ENCODE data around the gene GOLGA6L9. TPM values are rescaled to one million over a fixed set of nuclear protein-coding genes. Genes with fewer than 3 reads are reported as not detected.
"Not testable (repeated sequence)": the region's sequence is repeated elsewhere in the genome, so short reads cannot be mapped to it uniquely, and the experiment has no call there.

The GOLGA6L9 gene
- total RNA-seq, 1 experiment from 2014 or later, result 3.9 TPM

- not testable (repeated sequence) for H3K27me3 Mint-ChIP-seq (ENCODE audit: low read depth); H4K8ac ChIP-seq (replicated peaks; ENCODE audit: insufficient read length, low read depth, low read length); H3K23me2 ChIP-seq (ENCODE audit: insufficient read length, low read depth, low read length, poor library complexity, severe bottlenecking); H3K79me2 ChIP-seq (ENCODE audit: insufficient read depth, low read length); H4K91ac ChIP-seq (ENCODE audit: insufficient read length, low read depth, low read length); H2BK20ac ChIP-seq (ENCODE audit: low read depth, low read length, poor library complexity, severe bottlenecking); H3K27ac ChIP-seq (ENCODE audit: insufficient read length, low read depth, low read length); H2AK5ac ChIP-seq (ENCODE audit: insufficient read length, low read length); H2BK12ac ChIP-seq (ENCODE audit: insufficient read length, low read depth, low read length); H2AFZ ChIP-seq (ENCODE audit: low read length); H3K4me2 ChIP-seq (ENCODE audit: insufficient read depth, insufficient read length, low read length); H2BK15ac ChIP-seq (ENCODE audit: low read depth, low read length); H3K4me3 Mint-ChIP-seq; H3K27ac Mint-ChIP-seq; H3K4me1 Mint-ChIP-seq; H3K56ac ChIP-seq (ENCODE audit: insufficient read length, low read depth, low read length); DNase-seq; H3K23ac ChIP-seq (ENCODE audit: insufficient read length, low read depth, low read length); H3K27me3 ChIP-seq (ENCODE audit: insufficient read depth, low read length); H3K9me3 ChIP-seq (ENCODE audit: control insufficient read depth, low read depth, low read length); H3K79me1 ChIP-seq (ENCODE audit: insufficient read depth, low read depth, low read length, poor library complexity, severe bottlenecking); H3K14ac ChIP-seq (ENCODE audit: insufficient read depth, low read length); H4K5ac ChIP-seq (ENCODE audit: insufficient read length, low read depth, low read length); H3K4me1 ChIP-seq (ENCODE audit: insufficient read depth, low read length); H3K9ac ChIP-seq (ENCODE audit: extremely low read depth, insufficient read length, low read length); H3T11ph ChIP-seq (ENCODE audit: low read length); H4K20me1 ChIP-seq (ENCODE audit: control insufficient read depth, insufficient read depth, insufficient read length); H2BK5ac ChIP-seq (ENCODE audit: insufficient read length, low read length); H3K4ac ChIP-seq (ENCODE audit: low read depth, low read length); H3K18ac ChIP-seq (ENCODE audit: insufficient read length, low read depth, low read length); H3K9me3 Mint-ChIP-seq; H2BK120ac ChIP-seq (ENCODE audit: low read depth, low read length, poor library complexity, severe bottlenecking)
- no CpG with 5 or more reads among the region's 1 CpG for WGBS (ENCODE audit: extremely low coverage, insufficient read length, low lambda C conversion rate)
- peaks cover 3 to 16% (median 10%) of the 10 kb centered on the region in 3 experiments; a peak in 6 of 7 replicates for H3K36me3 Mint-ChIP-seq (ENCODE audit: insufficient read depth in 1 of 3, low read depth in 3 of 3)
Observed at GRCh38 chr15:82411595-82411994, 18.0 kb upstream of the GOLGA6L9 start.

Measured in H9 (cell line).